Fibroblast of villous mesenchyme (primary cell): ENCODE results near the gene MBNL3. TPM values are rescaled to one million over a fixed set of nuclear protein-coding genes. Genes with fewer than 3 reads are reported as not detected.

Experiments used
- DNase-seq: peaks from one replicate; pipeline ENCODE4 v3.0.0-alpha.2; 2010; ENCODE audit warnings: low read depth
- H3K4me3 ChIP-seq: 2 replicates; pipeline ENCODE4 v1.5.1; 2011; ENCODE audit warnings: low read depth, mild to moderate bottlenecking, low read length
- total RNA-seq: library from RNA; depleted of rRNA; stranded (reverse); fragments of >200 nt; gene quantifications from 2 replicates; pipeline ENCODE4 v1.2.3, GENCODE V29; 2012
- TF ChIP-seq, protein P1 (sequence below): IDR thresholded peaks from 2 replicates; pipeline ENCODE4 v1.5.1; 2012; ENCODE audit warnings: low read depth, mild to moderate bottlenecking, low read length; ENCODE audit not compliant: insufficient read depth

Gene MBNL3
- total RNA-seq, 1 donor: 4.3 TPM

DNA sequence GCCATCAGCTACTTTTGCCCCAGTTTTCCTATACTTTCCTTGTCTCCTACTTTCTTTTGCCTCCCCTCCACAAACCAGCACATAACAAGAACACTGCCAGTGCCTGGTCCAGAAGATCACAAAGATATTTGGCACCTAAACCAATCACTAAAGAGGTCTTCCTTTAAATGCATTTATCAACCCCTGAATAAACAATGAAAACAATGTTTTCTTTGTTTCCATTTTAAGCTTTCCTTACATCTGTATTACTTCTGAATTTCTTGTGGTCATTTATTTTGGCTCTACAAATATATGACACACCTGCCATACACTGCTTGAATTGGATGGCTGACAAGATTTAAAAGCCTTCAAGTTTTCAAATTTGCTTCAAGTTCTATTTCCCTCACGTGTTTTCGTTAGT lies 43.9 kb downstream of the MBNL3 start:
- H3K4me3 ChIP-seq: no peak overlapping the region
- TF ChIP-seq, protein P1, sequence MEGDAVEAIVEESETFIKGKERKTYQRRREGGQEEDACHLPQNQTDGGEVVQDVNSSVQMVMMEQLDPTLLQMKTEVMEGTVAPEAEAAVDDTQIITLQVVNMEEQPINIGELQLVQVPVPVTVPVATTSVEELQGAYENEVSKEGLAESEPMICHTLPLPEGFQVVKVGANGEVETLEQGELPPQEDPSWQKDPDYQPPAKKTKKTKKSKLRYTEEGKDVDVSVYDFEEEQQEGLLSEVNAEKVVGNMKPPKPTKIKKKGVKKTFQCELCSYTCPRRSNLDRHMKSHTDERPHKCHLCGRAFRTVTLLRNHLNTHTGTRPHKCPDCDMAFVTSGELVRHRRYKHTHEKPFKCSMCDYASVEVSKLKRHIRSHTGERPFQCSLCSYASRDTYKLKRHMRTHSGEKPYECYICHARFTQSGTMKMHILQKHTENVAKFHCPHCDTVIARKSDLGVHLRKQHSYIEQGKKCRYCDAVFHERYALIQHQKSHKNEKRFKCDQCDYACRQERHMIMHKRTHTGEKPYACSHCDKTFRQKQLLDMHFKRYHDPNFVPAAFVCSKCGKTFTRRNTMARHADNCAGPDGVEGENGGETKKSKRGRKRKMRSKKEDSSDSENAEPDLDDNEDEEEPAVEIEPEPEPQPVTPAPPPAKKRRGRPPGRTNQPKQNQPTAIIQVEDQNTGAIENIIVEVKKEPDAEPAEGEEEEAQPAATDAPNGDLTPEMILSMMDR: no peak
- no peak for DNase-seq

DNA sequence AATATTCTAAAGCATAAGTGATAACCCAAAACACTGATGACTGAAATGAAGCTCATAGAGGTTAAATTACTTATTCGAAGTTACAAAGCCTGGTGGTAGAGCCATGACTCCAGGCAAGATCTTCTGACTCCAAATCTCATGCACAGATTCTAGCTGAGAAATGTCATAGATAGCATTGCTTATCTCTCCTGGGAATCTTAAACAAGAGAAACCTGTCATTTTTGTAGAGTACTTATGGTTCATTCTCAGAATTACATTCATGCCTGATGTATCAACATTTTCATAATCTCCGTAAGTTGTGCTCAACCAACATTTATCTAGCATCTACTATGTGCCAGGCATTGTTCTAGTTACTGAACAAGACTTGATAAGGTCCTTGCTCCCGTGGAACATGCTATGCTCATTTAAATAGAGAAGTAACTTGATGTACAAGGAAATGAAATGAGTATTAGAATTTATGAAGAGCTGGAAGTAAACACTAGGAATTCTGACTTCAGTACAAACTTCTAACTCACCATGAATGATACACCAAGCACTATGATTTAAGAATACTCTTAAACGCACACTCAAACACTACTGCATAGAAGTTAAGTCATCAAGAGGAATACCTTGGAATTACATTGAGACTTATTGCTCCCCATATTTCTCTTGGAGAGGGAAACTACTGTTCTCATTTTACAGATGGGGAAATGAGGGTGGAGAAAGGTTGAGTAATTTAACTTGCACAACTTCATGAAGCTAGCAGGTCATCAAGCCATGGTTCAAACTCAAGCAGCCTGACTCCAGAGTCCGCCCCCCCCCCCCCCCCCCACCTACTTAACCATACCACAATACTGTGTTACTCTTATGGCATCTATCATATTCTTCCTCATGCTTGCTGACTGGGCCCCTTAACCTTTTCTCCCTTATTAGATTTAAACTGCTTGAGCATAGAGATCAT lies 45.4 kb downstream of the MBNL3 start:
- TF ChIP-seq, protein P1: no peak
- no peak overlapping the region for H3K4me3 ChIP-seq
- DNase-seq: peak; percentile 31

DNA sequence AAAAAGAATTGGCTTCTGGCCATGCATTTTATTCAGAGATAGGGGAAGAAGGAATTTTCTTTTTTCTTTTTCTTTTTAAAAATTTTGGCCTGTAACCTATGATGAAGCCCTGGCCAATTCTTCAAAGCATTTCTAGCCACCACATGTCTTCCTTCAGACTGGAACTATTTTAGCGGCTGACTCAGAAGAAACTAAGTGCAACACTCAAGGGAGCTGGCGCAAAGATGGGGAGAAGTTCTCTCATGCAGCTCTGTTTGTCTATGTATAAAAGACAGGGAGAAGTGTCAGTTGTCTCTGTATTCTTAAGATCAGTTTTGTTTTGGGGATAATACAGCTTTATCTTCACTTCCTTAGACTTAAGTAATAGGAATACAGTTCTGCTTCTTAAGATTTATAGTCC lies 46.1 kb downstream of the MBNL3 start:
- TF ChIP-seq, protein P1: no peak
- no peak for DNase-seq
- H3K4me3 ChIP-seq: no peak overlapping the region

DNA sequence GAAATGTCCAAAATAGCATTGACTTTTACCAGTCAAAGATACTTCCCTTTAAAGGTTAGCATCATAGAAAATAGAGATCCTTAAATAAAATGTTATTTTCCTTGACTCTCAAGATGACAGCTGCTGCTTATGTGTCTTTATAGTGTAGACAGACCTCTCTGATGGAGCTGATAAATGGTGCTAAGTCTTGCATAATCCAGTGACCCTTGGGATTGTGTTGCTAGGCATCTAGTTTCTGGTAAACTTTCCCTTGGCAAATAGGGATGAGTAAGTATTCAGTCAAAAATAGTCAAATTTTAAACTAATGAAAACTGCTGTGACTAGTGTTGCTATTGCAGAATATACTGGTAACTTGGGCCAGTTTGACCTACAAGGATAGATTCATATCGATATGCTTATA lies 53.6 kb downstream of the MBNL3 start:
- DNase-seq: peak; percentile 61
- TF ChIP-seq, protein P1: no peak
- no peak overlapping the region for H3K4me3 ChIP-seq

DNA sequence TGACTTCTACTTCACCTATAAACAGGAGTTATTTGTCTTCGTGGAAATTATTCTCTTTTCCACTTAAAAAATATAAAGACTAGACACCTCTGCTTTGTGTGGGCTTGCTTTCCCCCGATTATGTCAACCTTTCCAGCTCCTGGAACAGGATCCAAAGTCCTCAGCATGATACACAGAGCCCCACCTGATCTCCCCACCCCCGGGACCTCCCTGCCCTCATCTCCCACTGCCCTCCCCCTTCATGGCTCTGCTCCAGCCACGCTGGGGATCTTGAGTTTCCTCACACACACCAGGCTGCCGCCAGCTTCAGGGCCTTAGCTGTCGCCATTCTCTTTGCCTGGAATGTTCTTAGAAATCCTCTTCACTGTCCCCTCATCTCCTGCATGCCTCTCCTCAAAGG lies 55.3 kb downstream of the MBNL3 start:
- TF ChIP-seq, protein P1: no peak
- no peak for DNase-seq
- H3K4me3 ChIP-seq: no peak overlapping the region

DNA sequence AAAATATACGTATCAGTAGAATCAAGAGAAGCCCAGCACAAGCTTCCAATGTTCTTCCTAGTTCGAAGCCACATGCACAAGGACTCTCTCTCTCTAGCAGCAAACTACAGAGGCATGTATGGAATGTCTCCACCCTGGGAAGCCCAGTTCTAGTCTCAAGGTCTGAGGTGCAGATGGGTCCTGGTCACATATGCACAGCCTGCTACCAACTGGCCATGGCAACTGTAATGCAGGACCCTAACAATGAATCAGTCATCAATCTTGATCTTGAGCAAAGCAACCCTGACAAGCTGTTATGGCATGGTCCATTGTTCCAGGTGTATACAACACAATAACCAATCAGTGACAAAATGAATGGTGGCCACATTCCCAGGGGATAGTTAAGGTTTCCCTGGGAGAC lies 55.8 kb downstream of the MBNL3 start:
- TF ChIP-seq, protein P1: no peak
- DNase-seq: no peak
- no peak overlapping the region for H3K4me3 ChIP-seq
